Endothelial cell of umbilical vein (primary cell): ENCODE data around the gene CLNK. TPM values are rescaled to one million over a fixed set of nuclear protein-coding genes. Genes with fewer than 3 reads are reported as not detected.
A peak's percentile ranks its signal among the peaks of the same experiment; 100 is the strongest.

Experiments
- BruUV-seq: library from RNA; stranded (reverse); fragments of 400-500 nt; replicated peaks from 2 replicates; lab custom pipeline; 2021; lab: Mats Ljungman, UMichigan
- CTCF ChIA-PET: fragments of 300-600, 350-600 bp; sonication (Branson Sonifier 250); formaldehyde crosslinking; loops from one replicate; lab custom pipeline; 2021; ENCODE audit warnings: antibody characterized with exemption, inconsistent platforms; lab: Charles Lee
- POLR2A ChIA-PET: fragments of 300-600, 350-600 bp; sonication (Branson Sonifier 250); formaldehyde crosslinking; loops from one replicate; lab custom pipeline; 2021; ENCODE audit warnings: antibody characterized with exemption, inconsistent platforms; lab: Charles Lee
- DNase-seq: peaks from one replicate; pipeline ENCODE4 v3.0.0-alpha.2; 2011; ENCODE audit warnings: low read depth, low spot score
- FAIRE-seq: peaks from 2 replicates; lab custom pipeline; 2011; peaks lifted over from hg19 to GRCh38; lab: Jason Lieb, UNC
- H2AFZ ChIP-seq: 2 replicates; pipeline ENCODE4 v1.6.0; 2012; ENCODE audit warnings: low read depth, low read length, control low read depth, inconsistent platforms
- H3K27ac ChIP-seq: 2 replicates; pipeline ENCODE4 v1.5.1; 2011; ENCODE audit warnings: low read depth, mild to moderate bottlenecking, control low read depth, low read length, moderate library complexity; ENCODE audit not compliant: insufficient read depth
- H3K27me3 ChIP-seq, 2 experiments: 2 replicates each; pipeline versions ENCODE4 v1.6.0 to v1.6.1; 2011; ENCODE audit warnings: low read length in 2 of 2, mixed read lengths in 1 of 2; ENCODE audit not compliant: control insufficient read depth in 2 of 2, insufficient read depth in 2 of 2
- H3K36me3 ChIP-seq, 2 experiments: 2 replicates in 1 of 2; 3 replicates in 1 of 2; pipeline ENCODE4 v1.5.1; 2011; ENCODE audit warnings: low read length in 2 of 2, mild to moderate bottlenecking in 1 of 2, moderate library complexity in 1 of 2; ENCODE audit not compliant: control insufficient read depth in 2 of 2, insufficient read depth in 2 of 2; ENCODE audit errors: extremely low read depth in 1 of 2
- H3K4me1 ChIP-seq: 3 replicates; pipeline ENCODE4 v1.5.1; 2011; ENCODE audit warnings: mild to moderate bottlenecking, low read length; ENCODE audit not compliant: control insufficient read depth, insufficient read depth; ENCODE audit errors: extremely low read depth
- H3K4me2 ChIP-seq: 2 replicates; pipeline ENCODE4 v1.6.1; 2011; ENCODE audit warnings: low read length, control low read depth, mixed read lengths; ENCODE audit not compliant: insufficient read depth
- H3K4me3 ChIP-seq, 3 experiments: fragments of 200-600 bp in 1 of 3; sonication (generic), shearing (Covaris generic) in 1 of 3; replicated peaks in 1 of 3; 2 replicates each; pipeline ENCODE4 v1.5.1; 2011 to 2016; ENCODE audit warnings: control low read depth in 3 of 3, low read length in 3 of 3, mild to moderate bottlenecking in 2 of 3, inconsistent platforms in 1 of 3, low read depth in 1 of 3, moderate library complexity in 1 of 3; ENCODE audit not compliant: insufficient read depth in 1 of 3
- H3K79me2 ChIP-seq: 2 replicates; pipeline ENCODE4 v1.6.0; 2012; ENCODE audit warnings: low read length, inconsistent platforms; ENCODE audit not compliant: control insufficient read depth, insufficient read depth
- H3K9ac ChIP-seq: replicated peaks from 2 replicates; pipeline ENCODE3; 2011; ENCODE audit warnings: low read length, control low read depth; ENCODE audit not compliant: insufficient read depth; ENCODE audit errors: extremely low read depth
- H3K9me1 ChIP-seq: replicated peaks from 3 replicates; pipeline ENCODE4 v1.6.0; 2011; ENCODE audit warnings: mild to moderate bottlenecking, low read length; ENCODE audit not compliant: control insufficient read depth, insufficient read depth; ENCODE audit errors: extremely low read depth
- H3K9me3 ChIP-seq: replicated peaks from 2 replicates; pipeline ENCODE4 v1.5.1; 2012; ENCODE audit warnings: low read length, inconsistent platforms; ENCODE audit not compliant: control insufficient read depth, insufficient read depth
- H4K20me1 ChIP-seq: replicated peaks from 2 replicates; pipeline ENCODE3; 2011; ENCODE audit warnings: mild to moderate bottlenecking, low read length; ENCODE audit not compliant: control insufficient read depth, insufficient read depth; ENCODE audit errors: extremely low read depth
- EZH2 ChIP-seq: IDR thresholded peaks from 2 replicates; pipeline ENCODE4 v1.6.1; 2012; ENCODE audit warnings: borderline replicate concordance, low read depth, mild to moderate bottlenecking, moderate library complexity, low read length, inconsistent platforms; ENCODE audit not compliant: severe bottlenecking
- FOS ChIP-seq: IDR thresholded peaks from 2 replicates; pipeline ENCODE4 v1.6.1; 2011; ENCODE audit warnings: mild to moderate bottlenecking, low read length, moderate library complexity, borderline replicate concordance; ENCODE audit not compliant: insufficient read depth
- GATA2 ChIP-seq: IDR thresholded peaks from 2 replicates; pipeline ENCODE4 v1.7.0; 2011; ENCODE audit warnings: low read depth, mild to moderate bottlenecking, moderate library complexity, mixed read lengths, low read length; ENCODE audit not compliant: insufficient read length, insufficient read depth
- JUN ChIP-seq: IDR thresholded peaks from 2 replicates; pipeline ENCODE4 v1.6.1; 2011; ENCODE audit warnings: borderline replicate concordance, low read depth; ENCODE audit not compliant: insufficient read length, insufficient read depth
- MAX ChIP-seq: IDR thresholded peaks from 2 replicates; pipeline ENCODE4 v1.6.1; 2011; ENCODE audit not compliant: insufficient read depth, insufficient read length
- MYC ChIP-seq: IDR thresholded peaks from one replicate; pipeline ENCODE4 v1.6.1; 2011; ENCODE audit warnings: mild to moderate bottlenecking, low read depth, low read length
- POLR2A ChIP-seq: IDR thresholded peaks from 2 replicates; pipeline ENCODE4 v1.6.1; 2012; ENCODE audit warnings: low read depth, mild to moderate bottlenecking, control low read depth, low read length
- POLR2AphosphoS5 ChIP-seq: IDR thresholded peaks from 2 replicates; pipeline ENCODE4 v1.6.1; 2012; ENCODE audit warnings: low read depth, mild to moderate bottlenecking, control low read depth, low read length, moderate library complexity; ENCODE audit not compliant: insufficient read depth
- dilution Hi-C: fragments of 300-500 bp; cut with MboI; formaldehyde crosslinking; loops from one replicate; pipeline ENCODE4 v1.15.0; 2019; ENCODE audit warnings: low sequenced_read_pairs; ENCODE audit not compliant: extremely low pct_ligation_motif_present
- intact Hi-C: fragments of 100-400 bp; cut with micrococcal nuclease; formaldehyde crosslinking; loops from one replicate; pipeline ENCODE4 v1.10.0; 2022
- polyA plus RNA-seq, 4 experiments: library from polyadenylated mRNA; depleted of rRNA in 3 of 4; stranded (reverse) in 3 of 4; unstranded in 1 of 4; fragments of >200 nt; gene quantifications; 2 replicates each; pipeline versions ENCODE4 v1.2.1 to v1.2.3, GENCODE V29; 2011 to 2012; ENCODE audit warnings: missing spikeins in 1 of 4
- total RNA-seq: library from RNA; stranded (reverse); gene quantifications from 2 replicates; pipeline ENCODE4 v1.2.3, GENCODE V29; 2021
- TF ChIP-seq, protein P1 (sequence below), 2 donors: IDR thresholded peaks; 1 replicate in 1 of 2; 2 replicates in 1 of 2; pipeline ENCODE4 v1.5.1; 2011; ENCODE audit warnings: low read length in 2 of 2, mild to moderate bottlenecking in 2 of 2, moderate library complexity in 2 of 2, control low read depth in 1 of 2, inconsistent platforms in 1 of 2, low read depth in 1 of 2; ENCODE audit not compliant: insufficient read depth in 1 of 2; ENCODE audit errors: extremely low read depth in 1 of 2

CLNK gene
- total and polyA plus RNA-seq, 2 donors (not counting 3 experiments of a cell fraction or from before 2014, with no cell fraction given): not detected

DNA sequence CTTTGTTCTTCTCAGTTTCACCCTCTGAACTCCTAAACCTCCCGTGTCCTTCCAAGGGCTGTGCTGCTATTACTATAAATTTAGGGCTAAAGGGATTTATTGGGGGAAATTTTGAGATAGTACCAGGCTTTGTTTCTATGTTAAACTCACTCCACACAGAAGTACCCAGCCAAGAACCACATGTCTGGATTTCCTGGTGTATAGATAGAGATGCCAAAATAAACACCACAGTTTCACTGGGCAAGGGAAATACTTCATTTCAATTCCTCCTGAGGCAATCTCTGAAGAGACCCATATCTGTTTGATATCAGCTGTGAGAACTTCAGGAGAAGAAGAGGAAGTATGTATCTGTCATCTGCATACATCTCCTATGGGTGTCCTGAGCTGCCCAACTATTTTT, 21.7 kb upstream of the CLNK start:
- Histone ChIP-seq H3K27ac (no peak overlapping the region), H3K4me2 (no peak overlapping the region), H3K36me3 (no peaks in the 10 kb centered on the region), H3K79me2 (no peaks in the 10 kb centered on the region), H4K20me1 (no peaks in the 10 kb centered on the region), H3K27me3 (no peaks in the 10 kb centered on the region), H3K4me1 (no peaks in the 10 kb centered on the region), H2AFZ (no peak overlapping the region), H3K9me1 (no peaks in the 10 kb centered on the region), H3K4me3 (no peak overlapping the region), H3K9me3 (no peaks in the 10 kb centered on the region), H3K9ac (no peak overlapping the region)
- no peak for FAIRE-seq
- no peak for TF ChIP-seq MYC
- DNase-seq: peak; percentile 50
- dilution Hi-C loops: no loop called here
- no TSS peak for BruUV-seq
- intact Hi-C loops: no loop called here
- POLR2A ChIA-PET: no interaction called here
- CTCF ChIA-PET: no interaction called here

GRCh38 chr4:10704430-10704810, 19.9 kb upstream of the CLNK start:
- H3K36me3 ChIP-seq: no peaks in the 10 kb centered on the region
- dilution Hi-C loops: no loop called here
- H3K9me1 ChIP-seq: no peaks in the 10 kb centered on the region
- no peaks in the 10 kb centered on the region for H3K4me1 ChIP-seq
- DNase-seq (no peak), FAIRE-seq (no peak)
- POLR2A ChIA-PET: interaction anchor here (0.7 kb wide), 1 partner anchor 42 kb away, joined by 3 read pairs; no protein-coding TSS in a partner anchor
- no peaks in the 10 kb centered on the region for H3K79me2 ChIP-seq
- no peak overlapping the region for H3K27ac ChIP-seq
- no peak overlapping the region for H3K4me2 ChIP-seq
- H3K27me3 ChIP-seq: no peaks in the 10 kb centered on the region
- TF ChIP-seq POLR2A (no peak), FOS (no peak), JUN (no peak), MAX (no peak), POLR2AphosphoS5 (no peak), MYC (no peak), EZH2 (no peak), GATA2 (no peak)
- TF ChIP-seq, protein P1, sequence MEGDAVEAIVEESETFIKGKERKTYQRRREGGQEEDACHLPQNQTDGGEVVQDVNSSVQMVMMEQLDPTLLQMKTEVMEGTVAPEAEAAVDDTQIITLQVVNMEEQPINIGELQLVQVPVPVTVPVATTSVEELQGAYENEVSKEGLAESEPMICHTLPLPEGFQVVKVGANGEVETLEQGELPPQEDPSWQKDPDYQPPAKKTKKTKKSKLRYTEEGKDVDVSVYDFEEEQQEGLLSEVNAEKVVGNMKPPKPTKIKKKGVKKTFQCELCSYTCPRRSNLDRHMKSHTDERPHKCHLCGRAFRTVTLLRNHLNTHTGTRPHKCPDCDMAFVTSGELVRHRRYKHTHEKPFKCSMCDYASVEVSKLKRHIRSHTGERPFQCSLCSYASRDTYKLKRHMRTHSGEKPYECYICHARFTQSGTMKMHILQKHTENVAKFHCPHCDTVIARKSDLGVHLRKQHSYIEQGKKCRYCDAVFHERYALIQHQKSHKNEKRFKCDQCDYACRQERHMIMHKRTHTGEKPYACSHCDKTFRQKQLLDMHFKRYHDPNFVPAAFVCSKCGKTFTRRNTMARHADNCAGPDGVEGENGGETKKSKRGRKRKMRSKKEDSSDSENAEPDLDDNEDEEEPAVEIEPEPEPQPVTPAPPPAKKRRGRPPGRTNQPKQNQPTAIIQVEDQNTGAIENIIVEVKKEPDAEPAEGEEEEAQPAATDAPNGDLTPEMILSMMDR (IDR thresholded peaks at IDR 0.05; ENCODE audit: extremely low read depth in 1 of 2, insufficient read depth in 1 of 2, low read depth in 1 of 2, low read length in 2 of 2): no peak
- no peaks in the 10 kb centered on the region for H4K20me1 ChIP-seq
- no TSS peak for BruUV-seq
- CTCF ChIA-PET: interaction anchor here (1.2 kb wide), 1 partner anchor 11 kb away, joined by 3 read pairs; no protein-coding TSS in a partner anchor
- H2AFZ ChIP-seq: no peak overlapping the region
- H3K9me3 ChIP-seq: no peaks in the 10 kb centered on the region
- no peak overlapping the region for H3K9ac ChIP-seq
- H3K4me3 ChIP-seq: no peak overlapping the region
- intact Hi-C loops: no loop called here
